Endothelial cell of umbilical vein (primary cell): ENCODE data around the gene SPRN. TPM values are rescaled to one million over a fixed set of nuclear protein-coding genes. Genes with fewer than 3 reads are reported as not detected.

Experiments used
- BruUV-seq: library from RNA; stranded (reverse); fragments of 400-500 nt; replicated peaks from 2 replicates; lab custom pipeline; 2021; lab: Mats Ljungman, UMichigan
- CTCF ChIA-PET: fragments of 300-600, 350-600 bp; sonication (Branson Sonifier 250); formaldehyde crosslinking; loops from one replicate; lab custom pipeline; 2021; ENCODE audit warnings: antibody characterized with exemption, inconsistent platforms; lab: Charles Lee
- POLR2A ChIA-PET: fragments of 300-600, 350-600 bp; sonication (Branson Sonifier 250); formaldehyde crosslinking; loops from one replicate; lab custom pipeline; 2021; ENCODE audit warnings: antibody characterized with exemption, inconsistent platforms; lab: Charles Lee
- DNase-seq: peaks from one replicate; pipeline ENCODE4 v3.0.0-alpha.2; 2011; ENCODE audit warnings: low read depth, low spot score
- FAIRE-seq: peaks from 2 replicates; lab custom pipeline; 2011; peaks lifted over from hg19 to GRCh38; lab: Jason Lieb, UNC
- H2AFZ ChIP-seq: 2 replicates; pipeline ENCODE4 v1.6.0; 2012; ENCODE audit warnings: low read depth, low read length, control low read depth, inconsistent platforms
- H3K27ac ChIP-seq: 2 replicates; pipeline ENCODE4 v1.5.1; 2011; ENCODE audit warnings: low read depth, mild to moderate bottlenecking, control low read depth, low read length, moderate library complexity; ENCODE audit not compliant: insufficient read depth
- H3K27me3 ChIP-seq, 2 experiments: 2 replicates each; pipeline versions ENCODE4 v1.6.0 to v1.6.1; 2011; ENCODE audit warnings: low read length in 2 of 2, mixed read lengths in 1 of 2; ENCODE audit not compliant: control insufficient read depth in 2 of 2, insufficient read depth in 2 of 2
- H3K36me3 ChIP-seq, 2 experiments: 2 replicates in 1 of 2; 3 replicates in 1 of 2; pipeline ENCODE4 v1.5.1; 2011; ENCODE audit warnings: low read length in 2 of 2, mild to moderate bottlenecking in 1 of 2, moderate library complexity in 1 of 2; ENCODE audit not compliant: control insufficient read depth in 2 of 2, insufficient read depth in 2 of 2; ENCODE audit errors: extremely low read depth in 1 of 2
- H3K4me1 ChIP-seq: 3 replicates; pipeline ENCODE4 v1.5.1; 2011; ENCODE audit warnings: mild to moderate bottlenecking, low read length; ENCODE audit not compliant: control insufficient read depth, insufficient read depth; ENCODE audit errors: extremely low read depth
- H3K4me2 ChIP-seq: 2 replicates; pipeline ENCODE4 v1.6.1; 2011; ENCODE audit warnings: low read length, control low read depth, mixed read lengths; ENCODE audit not compliant: insufficient read depth
- H3K4me3 ChIP-seq, 3 experiments: fragments of 200-600 bp in 1 of 3; sonication (generic), shearing (Covaris generic) in 1 of 3; replicated peaks in 1 of 3; 2 replicates each; pipeline ENCODE4 v1.5.1; 2011 to 2016; ENCODE audit warnings: control low read depth in 3 of 3, low read length in 3 of 3, mild to moderate bottlenecking in 2 of 3, inconsistent platforms in 1 of 3, low read depth in 1 of 3, moderate library complexity in 1 of 3; ENCODE audit not compliant: insufficient read depth in 1 of 3
- H3K79me2 ChIP-seq: 2 replicates; pipeline ENCODE4 v1.6.0; 2012; ENCODE audit warnings: low read length, inconsistent platforms; ENCODE audit not compliant: control insufficient read depth, insufficient read depth
- H3K9ac ChIP-seq: replicated peaks from 2 replicates; pipeline ENCODE3; 2011; ENCODE audit warnings: low read length, control low read depth; ENCODE audit not compliant: insufficient read depth; ENCODE audit errors: extremely low read depth
- H3K9me1 ChIP-seq: replicated peaks from 3 replicates; pipeline ENCODE4 v1.6.0; 2011; ENCODE audit warnings: mild to moderate bottlenecking, low read length; ENCODE audit not compliant: control insufficient read depth, insufficient read depth; ENCODE audit errors: extremely low read depth
- H3K9me3 ChIP-seq: replicated peaks from 2 replicates; pipeline ENCODE4 v1.5.1; 2012; ENCODE audit warnings: low read length, inconsistent platforms; ENCODE audit not compliant: control insufficient read depth, insufficient read depth
- H4K20me1 ChIP-seq: replicated peaks from 2 replicates; pipeline ENCODE3; 2011; ENCODE audit warnings: mild to moderate bottlenecking, low read length; ENCODE audit not compliant: control insufficient read depth, insufficient read depth; ENCODE audit errors: extremely low read depth
- CTCF ChIP-seq, 2 donors: IDR thresholded peaks; 1 replicate in 1 of 2; 2 replicates in 1 of 2; pipeline ENCODE4 v1.5.1; 2011; ENCODE audit warnings: low read length in 2 of 2, mild to moderate bottlenecking in 2 of 2, moderate library complexity in 2 of 2, control low read depth in 1 of 2, inconsistent platforms in 1 of 2, low read depth in 1 of 2; ENCODE audit not compliant: insufficient read depth in 1 of 2; ENCODE audit errors: extremely low read depth in 1 of 2
- EZH2 ChIP-seq: IDR thresholded peaks from 2 replicates; pipeline ENCODE4 v1.6.1; 2012; ENCODE audit warnings: borderline replicate concordance, low read depth, mild to moderate bottlenecking, moderate library complexity, low read length, inconsistent platforms; ENCODE audit not compliant: severe bottlenecking
- FOS ChIP-seq: IDR thresholded peaks from 2 replicates; pipeline ENCODE4 v1.6.1; 2011; ENCODE audit warnings: mild to moderate bottlenecking, low read length, moderate library complexity, borderline replicate concordance; ENCODE audit not compliant: insufficient read depth
- GATA2 ChIP-seq: IDR thresholded peaks from 2 replicates; pipeline ENCODE4 v1.7.0; 2011; ENCODE audit warnings: low read depth, mild to moderate bottlenecking, moderate library complexity, mixed read lengths, low read length; ENCODE audit not compliant: insufficient read length, insufficient read depth
- JUN ChIP-seq: IDR thresholded peaks from 2 replicates; pipeline ENCODE4 v1.6.1; 2011; ENCODE audit warnings: borderline replicate concordance, low read depth; ENCODE audit not compliant: insufficient read length, insufficient read depth
- MAX ChIP-seq: IDR thresholded peaks from 2 replicates; pipeline ENCODE4 v1.6.1; 2011; ENCODE audit not compliant: insufficient read depth, insufficient read length
- MYC ChIP-seq: IDR thresholded peaks from one replicate; pipeline ENCODE4 v1.6.1; 2011; ENCODE audit warnings: mild to moderate bottlenecking, low read depth, low read length
- POLR2A ChIP-seq: IDR thresholded peaks from 2 replicates; pipeline ENCODE4 v1.6.1; 2012; ENCODE audit warnings: low read depth, mild to moderate bottlenecking, control low read depth, low read length
- POLR2AphosphoS5 ChIP-seq: IDR thresholded peaks from 2 replicates; pipeline ENCODE4 v1.6.1; 2012; ENCODE audit warnings: low read depth, mild to moderate bottlenecking, control low read depth, low read length, moderate library complexity; ENCODE audit not compliant: insufficient read depth
- dilution Hi-C: fragments of 300-500 bp; cut with MboI; formaldehyde crosslinking; loops from one replicate; pipeline ENCODE4 v1.15.0; 2019; ENCODE audit warnings: low sequenced_read_pairs; ENCODE audit not compliant: extremely low pct_ligation_motif_present
- intact Hi-C: fragments of 100-400 bp; cut with micrococcal nuclease; formaldehyde crosslinking; loops from one replicate; pipeline ENCODE4 v1.10.0; 2022
- polyA plus RNA-seq, 4 experiments: library from polyadenylated mRNA; depleted of rRNA in 3 of 4; stranded (reverse) in 3 of 4; unstranded in 1 of 4; fragments of >200 nt; gene quantifications; 2 replicates each; pipeline versions ENCODE4 v1.2.1 to v1.2.3, GENCODE V29; 2011 to 2012; ENCODE audit warnings: missing spikeins in 1 of 4
- total RNA-seq: library from RNA; stranded (reverse); gene quantifications from 2 replicates; pipeline ENCODE4 v1.2.3, GENCODE V29; 2021

The SPRN gene
- total and polyA plus RNA-seq, 2 donors (not counting 3 experiments of a cell fraction or from before 2014, with no cell fraction given): 0.13 TPM; not detected in 1

DNA sequence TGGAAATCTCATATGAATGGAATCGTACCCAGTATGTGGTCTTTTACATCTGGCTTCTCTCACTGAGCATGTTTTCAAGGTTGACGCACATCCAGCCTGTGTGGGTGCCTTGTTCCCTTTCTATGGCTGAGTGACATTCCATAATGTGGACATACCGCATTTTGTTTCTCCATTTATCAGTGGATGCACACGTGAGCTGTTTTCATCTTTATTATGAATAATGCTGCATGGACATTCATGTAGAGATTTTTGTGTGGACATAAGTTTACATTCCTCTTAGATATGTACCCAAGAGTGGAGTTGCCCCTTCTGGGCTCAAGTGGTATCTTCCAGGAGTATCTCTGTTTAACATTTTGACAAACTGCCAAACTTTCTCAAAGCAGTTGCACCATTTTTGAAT is 28.0 kb upstream of the SPRN start:
- DNase-seq: no peak
- dilution Hi-C loops: no loop called here
- no peaks in the 10 kb centered on the region for H3K9me1 ChIP-seq
- CTCF ChIA-PET: no interaction called here
- H3K27me3 ChIP-seq: no peaks in the 10 kb centered on the region
- no peak overlapping the region for H3K4me2 ChIP-seq
- FAIRE-seq: no peak
- POLR2A ChIA-PET: no interaction called here
- H4K20me1 ChIP-seq: no peaks in the 10 kb centered on the region
- H3K79me2 ChIP-seq: no peaks in the 10 kb centered on the region
- H2AFZ ChIP-seq: no peak overlapping the region
- intact Hi-C loops: no loop called here
- no peaks in the 10 kb centered on the region for H3K4me1 ChIP-seq
- H3K4me3 ChIP-seq: no peak overlapping the region
- TF ChIP-seq POLR2AphosphoS5 (no peak), FOS (no peak), GATA2 (no peak), EZH2 (no peak), MAX (no peak), CTCF (IDR thresholded peaks at IDR 0.05; ENCODE audit: extremely low read depth in 1 of 2, insufficient read depth in 1 of 2, low read depth in 1 of 2, low read length in 2 of 2) (no peak), POLR2A (no peak), JUN (no peak), MYC (no peak)
- BruUV-seq: no TSS peak
- no peaks in the 10 kb centered on the region for H3K9me3 ChIP-seq
- no peak overlapping the region for H3K27ac ChIP-seq
- no peaks in the 10 kb centered on the region for H3K36me3 ChIP-seq
- H3K9ac ChIP-seq: no peak overlapping the region
